Activated gamma-delta T cell treated with anti-CD3 and anti-CD28 coated beads, Interleukin-2, amount 50 U/mL, for 16 hours (primary cell): ENCODE measurements around the gene LAGE3.

Source experiments
- DNase-seq: peaks from one replicate; pipeline ENCODE4 v3.0.0-alpha.2; 2020; ENCODE audit warnings: low read depth

LAGE3 gene

DNA sequence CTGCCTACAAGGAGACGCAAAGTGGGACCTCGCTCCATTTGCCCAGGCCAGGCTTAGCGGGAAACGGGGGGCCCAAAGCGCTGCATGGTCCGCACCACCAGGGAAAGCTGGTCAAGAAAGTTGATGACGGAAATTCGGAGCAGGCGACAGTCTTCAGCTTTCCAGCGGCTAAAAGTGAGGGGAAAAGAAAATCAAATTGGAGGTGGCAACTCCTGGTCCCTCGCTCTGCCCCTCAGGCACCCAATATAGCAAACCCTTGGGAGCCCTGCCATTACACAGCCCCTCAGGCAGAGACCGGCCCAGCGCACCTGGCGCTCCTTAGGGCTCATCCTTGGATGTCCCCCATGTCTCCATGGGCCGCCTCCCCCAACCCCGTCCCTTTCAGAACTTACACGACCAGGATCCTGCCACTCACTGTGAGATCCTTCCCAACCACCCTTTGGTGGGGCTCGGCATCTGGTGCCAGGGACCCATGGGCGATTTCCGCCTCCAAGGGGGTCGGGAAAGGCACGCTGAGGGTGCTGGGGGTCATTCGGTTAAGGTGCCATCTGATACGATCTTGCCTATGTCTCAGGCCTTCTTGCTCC lies 1.1 kb downstream of the LAGE3 start:
- DNase-seq, result no peak

DNA sequence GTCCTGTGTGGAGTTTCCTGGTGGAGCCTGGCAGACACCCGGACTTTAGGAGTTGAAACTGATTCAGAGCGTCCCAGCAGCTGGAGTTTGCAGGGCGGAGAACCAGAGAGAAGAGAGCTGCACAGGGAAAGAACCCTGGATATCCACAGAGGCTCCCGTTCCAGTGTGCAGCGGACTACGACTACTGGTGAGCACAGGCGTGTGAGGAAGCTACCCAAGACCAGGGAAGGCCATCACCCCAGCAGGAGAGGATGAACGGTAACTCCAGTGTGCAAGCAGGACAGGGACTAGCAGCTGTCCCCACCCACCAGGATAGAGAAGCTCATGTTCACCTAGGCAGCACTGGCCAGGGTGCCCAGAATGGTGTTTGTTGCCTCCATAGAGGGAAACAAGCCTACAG lies 2.3 kb downstream of the LAGE3 start:
- no peak for DNase-seq

DNA sequence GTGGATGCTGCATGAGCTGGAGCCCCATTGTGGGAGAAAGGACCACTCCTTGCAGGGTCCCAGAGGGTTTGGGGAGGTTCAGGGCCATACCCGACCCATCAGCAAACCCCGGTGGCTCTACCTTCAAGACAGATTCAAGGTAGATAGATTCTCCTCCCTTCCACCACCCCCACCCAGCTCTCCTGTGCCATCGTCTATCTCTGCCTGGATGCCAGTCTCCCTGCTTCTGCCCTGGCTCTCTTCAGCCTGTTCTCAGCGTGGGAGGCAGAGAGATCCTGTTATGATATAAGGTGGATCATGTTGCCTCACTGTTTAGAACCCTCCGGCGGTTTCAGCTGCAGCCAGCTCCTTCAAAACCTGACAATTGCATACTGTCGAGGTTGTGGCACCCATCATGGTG lies 5.4 kb downstream of the LAGE3 start:
- DNase-seq, result no peak

DNA sequence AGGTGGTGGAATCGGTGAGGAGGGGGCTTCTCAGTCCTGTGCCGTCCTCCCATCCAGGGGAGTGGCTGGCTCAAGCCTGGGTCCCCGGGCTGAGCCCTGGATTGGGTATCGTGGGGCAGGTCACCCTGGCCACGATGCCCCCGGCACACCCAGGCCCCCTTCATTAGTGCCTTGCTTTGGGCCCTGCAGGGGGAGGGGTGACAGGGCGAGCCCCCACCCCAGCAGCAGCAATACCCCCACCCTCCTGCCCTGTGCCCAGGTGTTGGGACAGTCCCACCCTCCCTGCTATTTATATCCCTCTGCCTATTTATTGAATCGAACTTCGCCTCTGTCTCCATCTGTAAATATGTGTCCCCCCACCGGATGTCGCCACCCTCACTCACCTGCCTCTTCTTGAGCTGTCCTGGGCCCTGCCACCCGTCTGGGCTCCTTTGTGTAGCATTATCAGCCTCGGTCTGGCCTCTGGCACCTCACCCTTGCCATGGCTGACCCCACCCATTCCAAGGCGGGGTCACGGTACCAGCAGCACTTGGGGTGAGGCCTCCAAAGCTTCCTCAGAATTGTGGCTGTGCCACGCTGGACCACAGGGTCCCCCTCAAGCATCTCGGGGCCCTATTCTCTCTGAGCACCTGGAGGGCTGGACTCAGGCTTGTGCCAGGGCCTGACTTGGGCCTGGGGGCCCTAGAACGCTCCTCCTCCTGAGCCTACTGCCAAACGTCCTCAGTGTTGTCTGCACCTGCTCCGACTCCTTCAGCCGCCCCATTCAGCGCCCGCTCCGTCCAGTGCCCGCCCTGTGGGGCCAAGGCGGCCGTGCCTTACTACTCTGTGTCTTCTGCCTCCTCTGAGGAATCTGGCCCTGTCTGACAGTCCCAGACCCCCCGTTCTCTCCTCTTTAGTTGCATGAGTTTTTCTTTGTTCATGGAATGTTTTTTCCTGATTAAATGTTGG lies 6.1 kb downstream of the LAGE3 start:
- no peak for DNase-seq

DNA sequence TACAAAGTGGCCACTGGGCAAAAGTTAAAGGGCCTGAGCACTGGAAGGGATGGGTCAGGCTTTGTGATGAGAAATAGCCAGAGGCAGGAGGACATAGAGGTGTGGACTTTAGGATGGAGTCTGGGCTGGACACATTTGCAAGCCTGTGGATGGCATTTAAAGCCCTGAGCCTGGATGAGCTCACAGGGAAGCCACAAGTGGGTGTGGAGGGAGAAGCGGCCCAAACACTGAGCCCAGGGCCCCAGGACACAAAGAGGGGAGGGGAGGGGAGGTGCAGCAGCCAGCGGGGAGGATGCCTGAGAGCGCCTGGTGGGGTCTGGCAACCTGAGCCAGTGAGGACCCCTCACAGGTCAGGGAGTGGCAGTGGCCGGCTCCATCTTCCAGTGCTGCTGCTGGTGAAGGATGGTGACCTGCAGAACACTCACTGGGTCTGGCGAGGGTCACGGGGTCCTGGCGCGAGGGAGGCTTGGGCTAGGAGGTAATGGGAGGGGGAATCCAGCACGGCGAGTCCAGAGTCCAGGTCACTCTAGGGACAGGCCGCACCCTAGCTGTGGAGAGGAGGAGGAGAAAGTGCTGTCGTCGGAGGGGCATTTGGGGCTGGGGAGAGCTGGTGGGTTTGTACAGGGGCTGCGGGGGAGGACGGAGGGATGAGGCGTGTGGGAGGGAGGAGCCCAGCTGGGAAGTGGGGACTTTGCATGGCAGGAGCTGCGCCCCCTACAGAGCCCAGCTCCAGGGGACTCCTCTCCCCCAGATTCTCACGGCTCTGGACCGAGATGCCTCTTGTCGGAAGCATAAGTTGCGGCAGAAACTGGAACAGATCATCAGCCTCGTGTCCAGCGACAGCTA lies 7.0 kb downstream of the LAGE3 start:
- DNase-seq, result no peak

DNA sequence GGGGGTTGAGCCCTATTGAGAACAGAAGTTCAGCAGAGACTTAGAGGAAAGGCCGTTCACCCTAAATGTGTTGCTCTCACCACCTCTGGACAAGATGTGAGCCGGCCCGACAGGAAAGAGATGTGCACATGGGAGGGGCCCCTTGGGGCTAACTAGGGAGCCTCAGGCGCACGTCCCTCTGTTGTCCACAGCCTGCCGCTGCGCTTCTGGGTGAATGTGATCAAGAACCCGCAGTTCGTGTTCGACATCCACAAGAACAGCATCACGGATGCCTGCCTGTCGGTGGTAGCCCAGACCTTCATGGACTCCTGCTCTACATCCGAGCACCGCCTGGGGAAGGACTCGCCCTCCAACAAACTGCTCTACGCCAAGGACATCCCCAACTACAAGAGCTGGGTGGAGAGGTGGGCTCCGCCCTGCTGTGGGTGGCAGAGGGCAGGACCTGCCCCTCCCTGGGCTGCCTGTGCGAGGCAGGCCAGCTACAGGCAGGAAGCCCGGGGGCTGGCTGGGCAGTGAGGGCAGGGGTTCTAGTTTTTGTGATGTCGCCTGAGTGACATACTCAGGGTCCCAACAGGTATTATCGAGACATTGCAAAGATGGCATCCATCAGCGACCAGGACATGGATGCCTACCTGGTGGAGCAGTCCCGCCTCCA lies 8.0 kb downstream of the LAGE3 start:
- DNase-seq, result no peak

DNA sequence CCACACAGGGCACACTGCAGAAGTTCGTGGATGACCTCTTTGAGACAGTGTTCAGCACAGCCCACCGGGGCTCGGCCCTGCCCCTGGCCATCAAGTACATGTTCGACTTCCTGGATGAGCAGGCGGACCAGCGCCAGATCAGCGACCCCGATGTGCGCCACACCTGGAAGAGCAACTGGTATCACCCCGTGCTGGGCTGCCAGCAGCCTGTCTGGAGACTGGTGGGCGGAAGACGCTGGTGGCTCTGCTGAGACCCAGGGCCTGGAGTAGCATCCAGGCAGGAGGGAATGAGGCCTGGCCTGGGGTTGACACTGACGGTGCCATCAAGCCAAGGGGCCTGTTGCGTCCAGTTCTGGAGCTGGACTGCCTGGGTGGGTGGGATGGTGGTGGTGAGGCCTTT lies 8.6 kb downstream of the LAGE3 start:
- no peak for DNase-seq

DNA sequence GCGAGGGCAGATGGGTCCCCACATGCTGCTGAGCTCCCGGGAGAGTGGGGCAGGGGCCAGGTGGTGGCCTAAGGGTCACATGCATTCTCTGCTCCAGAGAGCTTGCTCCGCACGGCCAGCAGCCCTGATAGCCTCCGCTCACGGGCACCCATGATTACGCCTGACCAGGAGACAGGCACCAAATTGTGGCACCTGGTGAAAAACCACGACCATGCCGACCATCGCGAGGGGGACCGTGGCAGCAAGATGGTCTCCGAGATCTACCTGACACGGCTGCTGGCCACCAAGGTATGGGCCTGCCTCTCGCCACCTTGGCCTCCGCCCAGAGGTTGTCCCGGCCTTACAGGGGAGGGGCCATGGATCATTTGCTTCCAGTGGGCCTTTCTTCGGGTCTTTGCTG lies 9.2 kb downstream of the LAGE3 start:
- no peak for DNase-seq

DNA sequence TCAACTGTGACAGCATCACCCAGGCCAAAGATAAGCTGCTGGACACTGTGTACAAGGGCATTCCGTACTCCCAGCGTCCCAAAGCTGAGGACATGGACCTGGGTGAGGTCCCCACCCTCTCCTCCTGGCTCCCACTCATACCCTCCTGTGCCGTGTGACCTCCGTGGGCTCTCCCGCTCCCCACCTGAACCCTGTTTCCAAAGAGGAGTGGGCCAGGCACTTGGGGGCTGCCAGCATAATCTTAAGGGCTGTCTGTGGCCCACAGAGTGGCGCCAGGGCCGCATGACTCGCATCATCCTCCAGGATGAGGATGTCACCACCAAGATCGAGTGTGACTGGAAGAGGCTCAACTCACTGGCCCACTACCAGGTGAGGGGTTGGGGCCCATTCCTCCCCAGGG lies 10.0 kb downstream of the LAGE3 start:
- DNase-seq, result no peak

DNA sequence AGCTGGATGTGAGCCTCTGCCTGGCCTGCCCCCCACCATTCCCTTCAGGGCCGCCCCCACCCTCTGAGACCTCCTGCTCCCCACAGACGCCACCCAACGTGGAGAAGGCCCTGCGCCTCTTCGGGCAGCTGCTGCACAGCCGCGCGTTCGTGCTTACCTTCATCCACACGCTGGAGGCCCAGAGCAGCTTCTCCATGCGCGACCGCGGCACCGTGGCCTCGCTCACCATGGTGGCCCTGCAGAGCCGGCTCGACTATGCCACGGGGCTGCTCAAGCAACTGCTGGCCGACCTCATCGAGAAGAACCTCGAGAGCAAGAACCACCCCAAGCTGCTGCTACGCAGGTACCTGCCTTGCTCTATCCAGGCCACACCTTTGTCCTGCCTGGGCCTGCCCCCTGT lies 10.9 kb downstream of the LAGE3 start:
- DNase-seq, result no peak

DNA sequence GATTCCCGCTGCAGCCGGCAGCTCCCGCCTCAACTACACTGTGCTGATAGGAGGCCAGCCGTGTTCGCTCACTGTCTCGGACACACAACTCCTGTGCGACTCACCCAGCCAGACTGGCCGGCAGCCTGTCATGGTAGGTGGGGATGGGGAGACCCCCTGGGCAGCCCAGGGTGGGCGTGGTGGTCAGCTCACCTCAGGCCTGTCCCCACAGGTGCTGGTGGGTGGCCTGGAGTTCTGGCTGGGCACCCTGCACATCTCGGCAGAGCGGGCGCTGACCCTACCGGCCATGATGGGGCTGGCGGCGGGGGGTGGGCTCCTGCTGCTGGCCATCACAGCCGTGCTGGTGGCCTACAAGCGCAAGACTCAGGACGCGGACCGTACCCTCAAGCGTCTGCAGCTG lies 11.5 kb downstream of the LAGE3 start:
- no peak for DNase-seq

DNA sequence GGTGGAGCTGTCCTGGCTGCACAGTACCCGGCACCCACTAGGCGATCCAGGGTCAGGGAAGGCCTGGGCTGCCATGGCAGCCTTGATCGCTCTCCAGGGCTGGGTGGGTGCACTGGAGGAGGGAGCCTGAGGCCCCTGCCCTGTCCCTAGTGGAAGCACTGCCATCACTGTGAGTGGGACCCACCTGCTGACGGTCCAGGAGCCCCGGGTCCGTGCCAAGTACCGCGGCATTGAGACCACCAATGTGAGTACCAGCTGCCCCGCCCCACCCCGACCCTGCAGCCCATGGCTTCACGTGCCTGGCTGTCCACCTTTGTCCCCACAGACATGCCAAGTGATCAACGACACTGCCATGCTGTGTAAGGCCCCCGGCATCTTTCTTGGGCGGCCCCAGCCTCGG lies 12.2 kb downstream of the LAGE3 start:
- no peak for DNase-seq

DNA sequence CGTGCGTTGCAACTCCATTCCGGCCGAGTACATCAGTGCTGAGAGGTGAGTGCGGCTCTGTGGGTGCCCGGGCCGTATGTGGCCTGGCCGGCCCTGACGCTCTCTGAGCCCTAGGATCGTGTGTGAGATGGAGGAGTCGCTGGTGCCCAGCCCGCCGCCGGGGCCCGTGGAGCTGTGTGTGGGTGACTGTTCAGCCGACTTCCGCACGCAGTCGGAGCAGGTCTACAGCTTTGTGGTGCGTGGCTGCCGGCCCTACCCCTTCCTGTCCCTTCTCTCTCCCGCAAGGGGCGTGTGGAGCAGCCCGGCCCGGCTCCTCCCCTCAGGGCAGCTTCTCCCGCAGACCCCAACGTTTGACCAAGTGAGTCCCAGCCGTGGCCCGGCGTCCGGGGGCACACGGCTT lies 13.0 kb downstream of the LAGE3 start:
- no peak for DNase-seq

DNA sequence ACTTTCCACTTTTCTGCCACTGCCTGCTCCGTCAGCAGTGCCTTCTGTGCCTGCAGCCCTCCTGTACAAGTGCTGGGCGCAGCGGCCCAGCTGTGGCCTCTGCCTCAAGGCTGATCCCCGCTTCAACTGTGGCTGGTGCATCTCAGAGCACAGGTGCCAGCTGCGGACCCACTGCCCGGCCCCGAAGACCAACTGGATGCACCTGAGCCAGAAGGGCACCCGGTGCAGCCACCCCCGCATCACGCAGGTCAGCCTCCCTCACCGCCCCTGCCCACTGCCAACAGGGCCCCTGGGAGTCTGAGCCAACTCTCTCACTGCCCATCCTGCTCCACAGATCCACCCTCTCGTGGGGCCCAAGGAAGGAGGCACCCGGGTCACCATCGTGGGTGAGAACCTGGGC lies 13.5 kb downstream of the LAGE3 start:
- no peak for DNase-seq

DNA sequence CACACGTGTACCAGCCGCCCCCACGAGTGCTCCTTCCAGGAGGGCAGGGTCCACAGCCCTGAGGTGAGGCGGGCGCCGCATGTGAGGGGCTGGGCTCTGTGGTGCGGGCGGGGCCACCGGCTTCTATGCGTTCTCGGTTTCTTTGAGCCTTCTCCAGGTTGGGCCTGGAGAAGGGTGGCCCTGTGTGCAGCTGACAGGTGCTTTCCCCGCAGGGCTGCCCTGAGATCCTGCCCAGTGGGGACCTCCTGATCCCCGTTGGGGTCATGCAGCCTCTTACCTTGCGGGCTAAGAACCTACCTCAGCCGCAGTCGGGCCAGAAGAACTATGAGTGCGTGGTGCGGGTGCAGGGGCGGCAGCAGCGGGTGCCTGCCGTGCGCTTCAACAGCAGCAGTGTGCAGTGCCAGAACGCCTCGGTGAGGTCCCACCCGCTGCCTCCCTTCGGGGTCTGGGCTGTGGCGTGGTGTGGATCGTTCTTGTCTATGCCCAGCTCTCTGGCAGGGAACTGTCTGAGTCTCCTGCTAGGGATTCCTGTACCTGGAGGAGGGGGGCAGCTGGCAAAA lies 14.2 kb downstream of the LAGE3 start:
- no peak for DNase-seq

DNA sequence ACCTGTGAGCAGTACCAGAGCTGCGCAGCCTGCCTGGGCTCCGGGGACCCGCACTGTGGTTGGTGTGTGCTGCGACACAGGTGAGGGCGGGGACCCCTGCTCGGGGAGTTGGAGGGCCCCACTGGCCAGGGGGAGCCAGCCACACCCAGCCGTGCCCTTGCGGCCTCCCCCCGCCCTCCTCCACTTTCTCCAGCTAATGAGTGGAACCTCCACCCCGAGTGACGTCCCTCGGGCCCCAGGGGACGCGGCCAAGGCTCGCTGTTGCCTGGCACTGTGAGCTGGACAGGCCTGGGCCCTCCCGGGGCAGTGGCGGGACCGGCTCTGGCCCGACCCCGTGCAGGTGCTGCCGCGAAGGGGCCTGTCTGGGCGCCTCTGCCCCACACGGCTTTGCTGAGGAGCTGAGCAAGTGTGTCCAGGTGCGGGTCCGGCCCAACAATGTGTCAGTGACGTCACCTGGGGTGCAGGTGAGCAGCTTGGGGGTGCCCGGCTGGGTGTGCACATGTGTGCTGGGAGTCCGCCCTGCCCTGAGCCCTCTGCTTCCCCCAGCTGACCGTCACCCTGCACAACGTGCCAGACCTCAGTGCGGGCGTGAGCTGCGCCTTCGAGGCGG lies 15.4 kb downstream of the LAGE3 start:
- DNase-seq, result no peak

DNA sequence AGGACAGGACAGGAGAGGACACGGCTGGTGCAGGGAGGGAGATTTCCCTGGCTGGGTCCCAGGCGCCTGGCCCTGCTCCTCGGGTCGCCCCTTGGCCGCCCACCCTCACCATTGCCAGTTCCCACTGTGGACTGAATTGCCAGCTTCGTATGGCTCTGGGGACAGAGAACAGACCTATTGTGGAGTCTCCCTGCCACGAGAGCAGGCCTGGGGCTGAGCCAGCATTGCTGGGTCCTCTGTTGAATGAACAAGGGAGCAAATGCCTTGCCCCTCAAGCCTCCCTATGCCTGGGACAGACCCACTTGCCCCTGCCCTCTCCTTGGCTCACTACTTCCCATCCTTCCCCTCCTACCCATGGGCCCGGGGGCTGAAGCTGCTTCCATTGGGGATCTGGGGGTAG lies 16.7 kb downstream of the LAGE3 start:
- no peak for DNase-seq

DNA sequence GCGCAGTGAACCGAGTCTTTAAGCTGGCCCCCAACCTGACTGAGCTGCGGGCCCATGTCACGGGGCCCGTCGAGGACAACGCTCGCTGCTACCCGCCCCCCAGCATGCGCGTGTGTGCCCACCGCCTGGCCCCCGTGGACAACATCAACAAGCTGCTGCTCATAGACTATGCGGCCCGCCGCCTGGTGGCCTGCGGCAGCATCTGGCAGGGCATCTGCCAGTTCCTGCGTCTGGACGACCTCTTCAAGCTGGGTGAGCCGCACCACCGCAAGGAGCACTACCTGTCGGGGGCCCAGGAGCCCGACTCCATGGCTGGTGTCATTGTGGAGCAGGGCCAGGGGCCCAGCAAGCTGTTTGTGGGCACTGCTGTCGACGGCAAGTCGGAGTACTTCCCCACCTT lies 18.8 kb downstream of the LAGE3 start:
- DNase-seq, result no peak

DNA sequence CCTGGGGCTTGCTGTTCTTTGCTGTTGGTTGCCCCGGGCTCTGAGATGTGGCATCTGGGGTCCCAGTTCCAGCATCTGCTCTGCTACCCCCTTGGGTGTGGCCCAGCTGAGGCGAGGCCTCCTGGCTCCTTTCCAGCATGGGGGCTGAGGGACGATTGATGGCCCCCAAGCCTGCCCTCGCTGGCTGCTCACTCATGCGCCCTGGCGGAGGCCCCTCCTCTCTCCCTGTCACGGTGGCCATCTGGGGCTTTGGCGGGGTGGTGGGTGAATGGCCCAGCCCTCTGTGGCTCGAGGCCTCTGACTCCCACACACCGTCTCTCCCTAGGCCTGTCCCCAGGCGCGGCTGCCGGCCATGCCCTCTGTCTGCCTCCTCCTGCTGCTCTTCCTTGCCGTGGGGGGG lies 19.2 kb downstream of the LAGE3 start:
- no peak for DNase-seq

DNA sequence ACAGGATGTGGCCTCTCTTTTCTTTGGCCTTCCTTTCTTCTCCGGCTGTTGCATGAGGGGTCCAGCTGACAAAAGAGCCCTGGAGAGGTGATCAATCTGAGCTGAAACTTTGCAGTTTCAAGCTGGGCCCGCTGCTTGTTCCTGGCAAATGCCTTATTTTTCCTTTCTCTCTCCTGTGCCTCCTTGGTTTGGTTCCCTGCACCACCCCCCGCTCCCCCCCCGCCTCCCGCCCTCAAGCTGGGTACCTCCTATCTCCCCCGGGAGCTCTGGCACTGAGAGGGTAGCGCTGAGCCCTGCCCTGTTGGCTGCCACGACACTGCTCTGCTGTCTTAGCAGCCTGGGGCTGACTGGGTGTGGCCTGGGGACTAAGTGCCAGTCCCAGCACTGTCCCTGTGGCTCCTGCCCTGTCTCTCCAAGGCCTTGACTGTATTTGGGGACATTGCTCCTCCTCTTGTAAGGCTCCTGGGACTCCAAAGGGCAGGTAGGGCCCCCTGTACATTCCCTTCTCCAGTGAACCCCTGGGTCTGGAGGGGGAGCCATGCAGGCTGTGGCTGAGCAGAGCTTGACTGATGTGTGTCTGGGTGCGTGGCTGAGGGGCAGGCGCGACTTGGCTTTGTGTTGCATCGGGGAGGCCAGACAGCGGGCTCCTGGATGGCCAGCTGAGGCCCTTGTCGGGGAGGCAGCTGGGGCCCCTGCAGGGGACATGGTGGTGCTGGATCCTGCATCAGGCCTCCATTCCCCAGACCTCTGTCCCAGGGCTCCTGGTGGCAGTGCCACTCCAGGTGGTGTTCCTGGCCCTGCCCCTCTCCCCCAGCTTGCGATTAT lies 19.9 kb downstream of the LAGE3 start:
- DNase-seq, result no peak
